GM12875 (cell line): ENCODE measurements around the gene PPP6R2.
"Not testable (repeated sequence)": the region's sequence is repeated elsewhere in the genome, so short reads cannot be mapped to it uniquely, and the experiment has no call there.

Experiments
- H3K4me3 ChIP-seq: one replicate; pipeline ENCODE4 v1.5.1; 2011; ENCODE audit warnings: low read depth, low read length, control low read depth
- CTCF ChIP-seq: IDR thresholded peaks from 2 replicates; pipeline ENCODE4 v1.5.1; 2011; ENCODE audit warnings: low read depth, mild to moderate bottlenecking, control low read depth, inconsistent platforms, low read length, moderate library complexity, borderline replicate concordance; ENCODE audit not compliant: insufficient read depth

Gene PPP6R2

GRCh38 chr22:50320116-50320515, 23.0 kb upstream of the PPP6R2 start:
- no peak for TF ChIP-seq CTCF
- H3K4me3 ChIP-seq = no peak overlapping the region

- H3K4me3 ChIP-seq = no peak overlapping the region
- no peak for TF ChIP-seq CTCF
These were observed 22.3 kb upstream of the PPP6R2 start for GRCh38 chr22:50320671-50321325.

DNA sequence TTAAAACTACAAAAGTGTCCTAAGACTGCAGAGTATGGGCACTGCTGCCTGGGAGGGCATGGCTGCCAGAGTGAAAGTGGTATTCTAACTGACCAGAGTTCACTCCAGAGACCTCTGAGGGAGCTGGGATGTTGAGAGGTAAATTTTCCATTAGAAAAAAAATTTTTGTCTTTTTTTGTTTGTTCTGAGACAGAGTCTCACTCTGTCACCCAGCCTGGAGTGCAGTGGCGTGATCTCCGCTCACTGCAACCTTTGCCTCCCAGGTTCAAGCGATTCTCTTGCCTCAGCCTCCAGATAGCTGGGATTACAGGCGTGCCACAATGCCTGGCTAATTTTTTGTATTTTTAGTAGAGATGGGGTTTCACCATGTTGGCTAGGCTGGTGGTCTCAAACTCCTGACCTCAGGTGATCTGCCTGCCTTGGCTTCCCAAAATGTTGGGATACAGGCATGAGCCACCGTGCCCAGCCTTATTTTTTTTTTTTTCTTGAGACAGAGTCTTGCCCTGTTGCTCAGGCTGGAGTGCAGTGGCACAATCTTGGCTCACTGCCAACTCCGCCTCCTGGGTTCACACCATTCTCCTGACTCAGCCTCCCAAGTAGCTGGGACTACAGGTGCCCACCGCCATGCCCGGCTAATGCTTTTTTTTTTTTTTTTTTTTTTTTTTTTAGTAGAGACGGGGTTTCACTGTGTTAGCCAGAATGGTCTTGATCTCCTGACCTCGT, 20.6 kb upstream of the PPP6R2 start:
- not testable (repeated sequence) for H3K4me3 ChIP-seq

DNA sequence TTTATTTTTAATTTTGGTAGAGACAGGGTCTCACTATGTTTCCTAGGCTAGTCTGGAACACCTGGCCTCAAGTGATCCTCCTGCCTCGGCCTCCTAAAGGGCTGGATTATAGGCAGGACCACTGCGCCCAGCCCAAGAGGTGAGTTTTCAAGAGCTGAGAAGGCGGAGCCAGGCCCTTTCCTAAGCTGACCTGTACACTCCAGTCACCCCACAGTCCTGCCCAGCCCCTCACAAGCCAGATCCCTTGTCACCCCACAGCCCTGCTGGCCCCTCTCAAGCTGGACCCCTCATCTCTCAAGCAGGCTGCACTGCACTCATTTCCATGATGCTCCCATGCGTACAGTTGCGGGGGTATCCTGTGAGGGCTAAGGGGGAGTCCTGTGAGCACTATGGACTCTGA, 19.2 kb upstream of the PPP6R2 start:
- no peak for TF ChIP-seq CTCF
- H3K4me3 ChIP-seq = no peak overlapping the region

DNA sequence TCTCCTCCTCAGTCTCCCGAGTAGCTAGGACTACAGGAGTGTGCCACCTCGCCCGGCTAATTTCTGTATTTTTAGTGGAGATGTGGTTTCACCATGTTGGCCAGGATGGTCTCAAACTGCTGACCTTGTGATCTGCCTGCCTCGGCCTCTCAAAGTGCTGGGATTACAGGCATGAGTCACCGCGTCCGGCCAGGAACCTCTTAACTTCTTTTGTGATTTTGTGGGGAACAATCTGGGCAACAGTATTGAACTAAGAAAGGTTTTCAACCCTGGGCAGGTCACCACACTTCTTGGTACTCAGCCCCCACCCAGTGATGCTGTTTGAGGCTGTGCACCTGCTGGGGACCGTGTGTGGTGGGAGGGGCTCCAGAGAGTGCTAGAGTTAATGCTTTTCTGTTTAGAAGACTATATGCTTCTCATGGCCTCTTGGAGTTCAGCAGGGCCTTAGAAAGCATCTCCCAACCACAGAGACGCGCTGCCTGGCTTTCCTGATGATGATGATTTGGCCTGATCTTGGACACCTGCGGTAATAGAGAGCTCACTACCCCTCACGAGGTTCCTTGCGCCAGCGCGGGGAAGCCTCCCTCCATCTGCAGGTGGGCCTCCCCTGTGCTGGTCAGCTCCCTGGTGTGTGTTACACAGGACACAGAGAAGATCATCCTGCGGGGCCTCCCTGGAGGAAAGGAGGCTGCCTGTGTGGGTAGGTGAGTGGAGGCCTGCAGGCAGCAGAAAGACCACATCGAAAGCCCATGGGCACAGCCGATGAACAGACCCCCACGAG, 17.5 kb upstream of the PPP6R2 start:
- H3K4me3 ChIP-seq = no peak overlapping the region
- TF ChIP-seq CTCF = no peak

GRCh38 chr22:50326225-50326955, 16.7 kb upstream of the PPP6R2 start:
- no peak for TF ChIP-seq CTCF
- peak overlapping the region; percentile 57 for H3K4me3 ChIP-seq
